ENCODE data around the gene MAP4K1.
A peak's percentile ranks its signal among the peaks of the same experiment; 100 is the strongest.

The MAP4K1 gene

GRCh38 chr19:38654628-38655055 lies 36.9 kb upstream of the MAP4K1 start:
- POLR2A ChIA-PET = interaction anchor here (1.1 to 1.4 kb wide), 2 partner anchors 10 to 29 kb away, joined by 3 read pairs; no protein-coding TSS in a partner anchor
- Histone ChIP-seq H3K4me1 (ENCODE audit: control insufficient read depth, insufficient read depth, low read length) (peaks cover 93% of the 10 kb centered on the region), H3K36me3 (ENCODE audit: control insufficient read depth in 2 of 2, insufficient read depth in 1 of 2, low read length in 2 of 2) (peaks cover 13 to 40% of the 10 kb centered on the region in 2 experiments), H3K27ac (ENCODE audit: extremely low read depth, low read depth, low read length) (peak overlapping the region; percentile 66), H3K9me3 (ENCODE audit: control insufficient read depth, insufficient read depth, low read depth, low read length) (no peaks in the 10 kb centered on the region; the same call in none of the 2 replicates), H3K4me3 (ENCODE audit: low read depth, low read length) (no peak overlapping the region)
- CTCF ChIA-PET = interaction anchor here (0.7 to 1.9 kb wide), 5 partner anchors 21 to 414 kb away, joined by 3 to 4 read pairs (median 3); partner anchors contain the start of genes MRPS12 and SARS2
- no peak for TF ChIP-seq ZSCAN23 (tag by site-specific recombination; IDR thresholded peaks at IDR 0.05)
- TF ChIP-seq ZNF501 (tag by site-specific recombination; IDR thresholded peaks at IDR 0.05) = no peak
- peak; percentile 63 for TF ChIP-seq ZFHX2 (tag by site-specific recombination; conservative IDR thresholded peaks at IDR 0.05)
- TF ChIP-seq, protein P1, sequence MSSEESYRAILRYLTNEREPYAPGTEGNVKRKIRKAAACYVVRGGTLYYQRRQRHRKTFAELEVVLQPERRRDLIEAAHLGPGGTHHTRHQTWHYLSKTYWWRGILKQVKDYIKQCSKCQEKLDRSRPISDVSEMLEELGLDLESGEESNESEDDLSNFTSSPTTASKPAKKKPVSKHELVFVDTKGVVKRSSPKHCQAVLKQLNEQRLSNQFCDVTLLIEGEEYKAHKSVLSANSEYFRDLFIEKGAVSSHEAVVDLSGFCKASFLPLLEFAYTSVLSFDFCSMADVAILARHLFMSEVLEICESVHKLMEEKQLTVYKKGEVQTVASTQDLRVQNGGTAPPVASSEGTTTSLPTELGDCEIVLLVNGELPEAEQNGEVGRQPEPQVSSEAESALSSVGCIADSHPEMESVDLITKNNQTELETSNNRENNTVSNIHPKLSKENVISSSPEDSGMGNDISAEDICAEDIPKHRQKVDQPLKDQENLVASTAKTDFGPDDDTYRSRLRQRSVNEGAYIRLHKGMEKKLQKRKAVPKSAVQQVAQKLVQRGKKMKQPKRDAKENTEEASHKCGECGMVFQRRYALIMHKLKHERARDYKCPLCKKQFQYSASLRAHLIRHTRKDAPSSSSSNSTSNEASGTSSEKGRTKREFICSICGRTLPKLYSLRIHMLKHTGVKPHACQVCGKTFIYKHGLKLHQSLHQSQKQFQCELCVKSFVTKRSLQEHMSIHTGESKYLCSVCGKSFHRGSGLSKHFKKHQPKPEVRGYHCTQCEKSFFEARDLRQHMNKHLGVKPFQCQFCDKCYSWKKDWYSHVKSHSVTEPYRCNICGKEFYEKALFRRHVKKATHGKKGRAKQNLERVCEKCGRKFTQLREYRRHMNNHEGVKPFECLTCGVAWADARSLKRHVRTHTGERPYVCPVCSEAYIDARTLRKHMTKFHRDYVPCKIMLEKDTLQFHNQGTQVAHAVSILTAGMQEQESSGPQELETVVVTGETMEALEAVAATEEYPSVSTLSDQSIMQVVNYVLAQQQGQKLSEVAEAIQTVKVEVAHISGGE (tag by site-specific recombination; conservative IDR thresholded peaks at IDR 0.05; ENCODE audit: low read depth) = peak; percentile 42
- no peak for TF ChIP-seq ZFP37 (tag by site-specific recombination; IDR thresholded peaks at IDR 0.05)
- no peak for TF ChIP-seq ZNF423 (tag by site-specific recombination; IDR thresholded peaks at IDR 0.05)
- peak; percentile 85 for TF ChIP-seq ZNF341 (tag by site-specific recombination; IDR thresholded peaks at IDR 0.05; ENCODE audit: low read depth)
- peak; percentile 42; the same call in 1 of the 2 replicates for TF ChIP-seq PRDM1 (tag by site-specific recombination; IDR thresholded peaks at IDR 0.05)
- TF ChIP-seq ZBTB21 (tag by site-specific recombination; IDR thresholded peaks at IDR 0.05) = no peak
- 0 out of 2 replicates have a peak, but pooled peaks have one; percentile 35 for TF ChIP-seq ZSCAN30 (tag by site-specific recombination; IDR thresholded peaks at IDR 0.05)
- TF ChIP-seq TRIM28 (IDR thresholded peaks at IDR 0.05; ENCODE audit: borderline replicate concordance, low read length) = no peak
- no peak for TF ChIP-seq KLF1 (tag by site-specific recombination; IDR thresholded peaks at IDR 0.05)
- TF ChIP-seq ZNF843 (tag by site-specific recombination; IDR thresholded peaks at IDR 0.05) = 0 out of 2 replicates have a peak, but pooled peaks have one; percentile 22
- TF ChIP-seq PATZ1 (tag by site-specific recombination; IDR thresholded peaks at IDR 0.05) = 0 out of 2 replicates have a peak, but pooled peaks have one; percentile 32
- TF ChIP-seq GFI1B (tag by site-specific recombination; IDR thresholded peaks at IDR 0.05) = 0 out of 2 replicates have a peak, but pooled peaks have one; percentile 55
- TF ChIP-seq, protein P2, sequence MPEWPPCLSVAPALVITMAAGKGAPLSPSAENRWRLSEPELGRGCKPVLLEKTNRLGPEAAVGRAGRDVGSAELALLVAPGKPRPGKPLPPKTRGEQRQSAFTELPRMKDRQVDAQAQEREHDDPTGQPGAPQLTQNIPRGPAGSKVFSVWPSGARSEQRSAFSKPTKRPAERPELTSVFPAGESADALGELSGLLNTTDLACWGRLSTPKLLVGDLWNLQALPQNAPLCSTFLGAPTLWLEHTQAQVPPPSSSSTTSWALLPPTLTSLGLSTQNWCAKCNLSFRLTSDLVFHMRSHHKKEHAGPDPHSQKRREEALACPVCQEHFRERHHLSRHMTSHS (tag by site-specific recombination; IDR thresholded peaks at IDR 0.05) = no peak
- no peak for TF ChIP-seq ZNF16 (tag by site-specific recombination; IDR thresholded peaks at IDR 0.05; ENCODE audit: low read depth)
- TF ChIP-seq ZEB2 (tag by site-specific recombination; IDR thresholded peaks at IDR 0.05) = no peak
- peak; percentile 72 for TF ChIP-seq SP7 (tag by site-specific recombination; IDR thresholded peaks at IDR 0.05)
- TF ChIP-seq ZNF600 (tag by site-specific recombination; IDR thresholded peaks at IDR 0.05) = peak; percentile 75
- no peak for TF ChIP-seq ZNF837 (tag by site-specific recombination; IDR thresholded peaks at IDR 0.05)
- no peak for TF ChIP-seq ZNF391 (tag by site-specific recombination; IDR thresholded peaks at IDR 0.05; ENCODE audit: borderline replicate concordance, low read depth)
- no peak for TF ChIP-seq ZNF114 (tag by site-specific recombination; IDR thresholded peaks at IDR 0.05)
- TF ChIP-seq FEZF1 (tag by site-specific recombination; IDR thresholded peaks at IDR 0.05) = peak; percentile 88
- 0 out of 2 replicates have a peak, but pooled peaks have one; percentile 58 for TF ChIP-seq MZF1 (tag by site-specific recombination; IDR thresholded peaks at IDR 0.05; ENCODE audit: borderline replicate concordance)
- peak; percentile 98 for TF ChIP-seq SCRT2 (tag by site-specific recombination; IDR thresholded peaks at IDR 0.05)
- no peak for TF ChIP-seq ZNF324 (tag by site-specific recombination; IDR thresholded peaks at IDR 0.05)
- no peak for TF ChIP-seq YY2 (tag by site-specific recombination; IDR thresholded peaks at IDR 0.05)
- TF ChIP-seq ZBTB10 (tag by site-specific recombination; IDR thresholded peaks at IDR 0.05) = no peak
- peak; percentile 29; the same call in 1 of the 2 replicates for TF ChIP-seq EGR2 (tag by site-specific recombination; IDR thresholded peaks at IDR 0.05; ENCODE audit: low read depth)
- peak; percentile 97; the same call in 1 of the 2 replicates for TF ChIP-seq SCRT1 (tag by site-specific recombination; IDR thresholded peaks at IDR 0.05; ENCODE audit: borderline replicate concordance)
- TF ChIP-seq HOXC10 (CRISPR knock-in tag; IDR thresholded peaks at IDR 0.05) = no peak
